Ovary (tissue), 3 donors: ENCODE measurements around the gene COL5A2.

Source experiments
- EP300 ChIP-seq: sonication (generic); formaldehyde crosslinking; IDR thresholded peaks from one replicate; pipeline ENCODE4 v1.6.1; 2017; ENCODE audit warnings: antibody characterized with exemption
- TF ChIP-seq, protein P1 (sequence below), 3 donors: fragments of 450-650 bp in 2 of 3; fragments of 200-600 bp in 1 of 3; IDR thresholded peaks; one replicate each; pipeline versions ENCODE4 v1.5.1 to v1.8.0; 2016 to 2022; ENCODE audit warnings: antibody characterized with exemption in 3 of 3, mild to moderate bottlenecking in 1 of 3
- donor health status: DM: no; HTN: no; CAD: no.

GRCh38 chr2:189014449-189015138 lies 165.0 kb downstream of the COL5A2 start:
- TF ChIP-seq EP300: no peak
- TF ChIP-seq, protein P1, sequence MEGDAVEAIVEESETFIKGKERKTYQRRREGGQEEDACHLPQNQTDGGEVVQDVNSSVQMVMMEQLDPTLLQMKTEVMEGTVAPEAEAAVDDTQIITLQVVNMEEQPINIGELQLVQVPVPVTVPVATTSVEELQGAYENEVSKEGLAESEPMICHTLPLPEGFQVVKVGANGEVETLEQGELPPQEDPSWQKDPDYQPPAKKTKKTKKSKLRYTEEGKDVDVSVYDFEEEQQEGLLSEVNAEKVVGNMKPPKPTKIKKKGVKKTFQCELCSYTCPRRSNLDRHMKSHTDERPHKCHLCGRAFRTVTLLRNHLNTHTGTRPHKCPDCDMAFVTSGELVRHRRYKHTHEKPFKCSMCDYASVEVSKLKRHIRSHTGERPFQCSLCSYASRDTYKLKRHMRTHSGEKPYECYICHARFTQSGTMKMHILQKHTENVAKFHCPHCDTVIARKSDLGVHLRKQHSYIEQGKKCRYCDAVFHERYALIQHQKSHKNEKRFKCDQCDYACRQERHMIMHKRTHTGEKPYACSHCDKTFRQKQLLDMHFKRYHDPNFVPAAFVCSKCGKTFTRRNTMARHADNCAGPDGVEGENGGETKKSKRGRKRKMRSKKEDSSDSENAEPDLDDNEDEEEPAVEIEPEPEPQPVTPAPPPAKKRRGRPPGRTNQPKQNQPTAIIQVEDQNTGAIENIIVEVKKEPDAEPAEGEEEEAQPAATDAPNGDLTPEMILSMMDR (IDR thresholded peaks at IDR 0.05): no peak
